Nephron (organoid): ENCODE results near the gene ALPI.
A peak's percentile ranks its signal among the peaks of the same experiment; 100 is the strongest.

Experiments used
- H3K27ac Mint-ChIP-seq, 3 experiments: 2 replicates each; pipeline ENCODE4 v1.8.0; 2020; ENCODE audit warnings: mixed read lengths in 3 of 3, mild to moderate bottlenecking in 2 of 3, moderate library complexity in 1 of 3
- H3K27me3 Mint-ChIP-seq: 2 replicates; pipeline ENCODE4 v1.8.0; 2021; ENCODE audit warnings: low read depth, mild to moderate bottlenecking, moderate library complexity, mixed read lengths
- H3K36me3 Mint-ChIP-seq: 2 replicates; pipeline ENCODE4 v1.8.0; 2020; ENCODE audit warnings: low read depth, mixed read lengths
- H3K4me1 Mint-ChIP-seq: 2 replicates; pipeline ENCODE4 v1.8.0; 2020; ENCODE audit warnings: mixed read lengths
- H3K4me3 Mint-ChIP-seq, 3 experiments: 2 replicates each; pipeline ENCODE4 v1.8.0; 2020; ENCODE audit warnings: mild to moderate bottlenecking in 3 of 3, mixed read lengths in 3 of 3, moderate library complexity in 2 of 3
- H3K9me3 Mint-ChIP-seq: 2 replicates; pipeline ENCODE4 v1.8.0; 2020; ENCODE audit warnings: mixed read lengths
- TF ChIP-seq, protein P1 (sequence below), 3 experiments: fragments of 200-600 bp; sonication (generic); IDR thresholded peaks; one replicate each; pipeline ENCODE4 v1.5.0; 2021; ENCODE audit warnings: antibody characterized with exemption in 3 of 3; ENCODE audit not compliant: unreplicated experiment in 3 of 3

ALPI gene

DNA sequence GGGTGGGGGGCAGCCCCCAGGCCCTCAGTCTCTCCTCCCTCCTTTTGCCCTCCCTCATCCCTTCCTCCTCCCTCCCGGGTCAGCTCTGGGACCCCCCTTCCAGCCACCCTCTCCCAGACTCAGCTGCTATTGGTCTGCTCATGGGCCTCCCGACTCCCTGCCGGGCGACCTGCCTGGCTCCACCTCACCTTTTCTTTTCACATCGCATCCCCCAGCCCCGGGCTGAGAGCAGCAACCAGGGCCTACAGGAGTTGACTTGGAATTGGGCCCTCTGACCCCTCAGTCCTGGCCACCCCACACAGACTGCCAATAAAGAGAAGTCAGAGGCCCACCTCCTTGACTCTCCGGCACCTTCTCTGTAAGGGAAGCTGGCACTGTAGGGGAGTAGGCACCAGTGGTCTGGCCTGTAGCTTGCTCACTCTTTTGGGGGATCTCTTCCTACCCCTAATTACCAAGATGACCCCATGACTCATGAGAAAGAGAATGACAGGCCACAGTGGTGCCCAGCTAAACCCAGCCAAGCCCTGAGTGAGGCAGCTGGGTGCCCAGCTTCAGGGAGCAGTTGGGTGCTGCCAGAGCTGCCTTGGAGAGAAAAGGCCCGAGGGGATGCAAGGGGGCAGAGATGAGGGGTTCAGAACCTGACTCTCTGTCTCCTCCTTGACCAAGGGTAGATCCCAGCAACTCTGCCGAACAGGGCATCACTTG is 33.7 kb downstream of the ALPI start:
- Mint-ChIP-seq H3K27ac (no peak overlapping the region), H3K4me1 (peaks cover 4% of the 10 kb centered on the region)

DNA sequence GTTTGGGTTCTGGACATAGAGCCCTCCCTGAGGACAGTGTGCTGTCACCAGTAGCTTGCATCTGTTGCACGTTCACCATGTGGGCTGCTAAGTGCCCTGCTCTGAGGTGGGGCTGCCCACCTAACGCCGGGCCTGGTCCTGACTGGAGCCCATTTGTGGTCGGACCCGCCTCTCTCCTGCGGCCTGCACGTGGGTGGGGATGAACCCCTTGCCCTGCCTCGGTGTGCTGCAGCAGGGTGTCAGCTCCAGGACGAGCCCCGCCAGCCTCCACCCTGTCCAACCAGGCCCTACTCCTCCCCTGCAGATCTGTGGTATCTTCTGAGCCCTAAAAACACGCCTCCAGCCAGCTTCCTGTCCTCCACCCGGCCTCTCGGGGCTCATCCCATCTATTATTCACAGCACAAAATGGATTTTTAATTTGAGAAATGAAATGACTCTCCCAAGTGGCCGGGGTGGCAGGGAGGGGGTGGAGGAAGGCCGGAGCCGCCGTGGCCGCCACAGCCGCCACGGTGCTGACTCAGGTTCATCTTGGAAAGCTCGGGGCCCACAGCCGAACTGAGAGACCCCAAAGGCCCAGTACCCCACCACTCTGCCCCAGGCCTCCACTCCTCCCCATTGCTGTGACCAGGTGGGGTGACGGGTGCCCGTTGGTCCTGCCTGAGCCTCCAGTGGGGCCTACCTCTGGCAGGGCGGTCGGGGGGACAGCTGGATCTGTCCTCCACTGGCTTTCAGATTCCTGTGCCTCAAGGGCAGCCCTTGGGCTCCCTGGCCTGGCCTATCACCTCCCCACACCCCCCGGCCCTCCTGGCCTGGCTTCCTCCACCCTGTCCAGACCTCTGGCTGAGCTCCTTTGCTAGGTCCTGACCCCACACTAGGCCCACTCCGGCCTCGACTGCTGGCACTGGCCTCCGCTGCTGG is 34.5 kb downstream of the ALPI start:
- peaks cover 4% of the 10 kb centered on the region for H3K4me1 Mint-ChIP-seq

More for the DNA sequence above, 33.7 kb downstream of the ALPI start:
- Mint-ChIP-seq H3K27me3 (peaks cover 73% of the 10 kb centered on the region), H3K4me3 (peak overlapping the region in 1 of 3 experiments; percentile 53), H3K9me3 (no peaks in the 10 kb centered on the region), H3K36me3 (no peaks in the 10 kb centered on the region)
- TF ChIP-seq, protein P1, sequence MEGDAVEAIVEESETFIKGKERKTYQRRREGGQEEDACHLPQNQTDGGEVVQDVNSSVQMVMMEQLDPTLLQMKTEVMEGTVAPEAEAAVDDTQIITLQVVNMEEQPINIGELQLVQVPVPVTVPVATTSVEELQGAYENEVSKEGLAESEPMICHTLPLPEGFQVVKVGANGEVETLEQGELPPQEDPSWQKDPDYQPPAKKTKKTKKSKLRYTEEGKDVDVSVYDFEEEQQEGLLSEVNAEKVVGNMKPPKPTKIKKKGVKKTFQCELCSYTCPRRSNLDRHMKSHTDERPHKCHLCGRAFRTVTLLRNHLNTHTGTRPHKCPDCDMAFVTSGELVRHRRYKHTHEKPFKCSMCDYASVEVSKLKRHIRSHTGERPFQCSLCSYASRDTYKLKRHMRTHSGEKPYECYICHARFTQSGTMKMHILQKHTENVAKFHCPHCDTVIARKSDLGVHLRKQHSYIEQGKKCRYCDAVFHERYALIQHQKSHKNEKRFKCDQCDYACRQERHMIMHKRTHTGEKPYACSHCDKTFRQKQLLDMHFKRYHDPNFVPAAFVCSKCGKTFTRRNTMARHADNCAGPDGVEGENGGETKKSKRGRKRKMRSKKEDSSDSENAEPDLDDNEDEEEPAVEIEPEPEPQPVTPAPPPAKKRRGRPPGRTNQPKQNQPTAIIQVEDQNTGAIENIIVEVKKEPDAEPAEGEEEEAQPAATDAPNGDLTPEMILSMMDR (IDR thresholded peaks at IDR 0.05; ENCODE audit: unreplicated experiment in 3 of 3) = no peak

DNA sequence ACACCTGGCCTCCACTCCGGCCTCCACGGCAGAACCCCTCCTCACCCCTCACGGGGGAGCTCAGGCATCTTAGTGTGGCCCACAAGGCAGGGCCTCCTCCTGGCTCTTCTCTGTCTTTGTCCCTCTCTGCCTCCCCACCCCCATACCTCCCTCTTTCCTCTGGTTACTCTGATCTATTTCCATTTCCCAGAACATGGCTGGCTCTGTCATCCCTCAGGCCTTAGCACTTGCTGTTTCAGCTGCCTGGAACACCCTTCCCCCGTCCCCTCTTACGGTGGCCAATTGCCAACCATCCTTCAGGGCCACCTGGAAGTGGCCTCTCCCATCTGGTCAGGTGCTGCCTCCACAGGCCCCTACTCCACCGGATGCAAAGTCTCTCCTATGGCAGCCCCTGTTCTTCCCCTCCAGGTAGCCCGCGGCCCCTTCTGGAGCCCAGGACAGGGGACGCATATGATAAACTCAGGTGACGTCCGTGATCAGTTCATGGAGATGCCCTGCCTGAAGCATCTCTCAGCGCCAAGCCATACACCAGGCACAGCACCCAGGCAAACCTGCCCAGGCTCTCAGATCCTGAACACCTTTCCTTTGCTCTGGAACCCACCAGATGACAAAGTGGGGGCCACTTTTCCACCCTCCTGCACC is 35.3 kb downstream of the ALPI start:
- Mint-ChIP-seq H3K27ac (no peak overlapping the region), H3K27me3 (peaks cover 65% of the 10 kb centered on the region), H3K36me3 (no peaks in the 10 kb centered on the region), H3K9me3 (no peaks in the 10 kb centered on the region), H3K4me1 (peaks cover 4% of the 10 kb centered on the region), H3K4me3 (peak overlapping the region in 1 of 3 experiments; percentile 42)
- TF ChIP-seq, protein P1 (IDR thresholded peaks at IDR 0.05; ENCODE audit: unreplicated experiment in 3 of 3) = no peak

More for the DNA sequence above, 34.5 kb downstream of the ALPI start:
- no peaks in the 10 kb centered on the region for H3K36me3 Mint-ChIP-seq
- H3K9me3 Mint-ChIP-seq = no peaks in the 10 kb centered on the region
- H3K27me3 Mint-ChIP-seq = peaks cover 68% of the 10 kb centered on the region
- H3K27ac Mint-ChIP-seq = no peak overlapping the region
- TF ChIP-seq, protein P1 (IDR thresholded peaks at IDR 0.05; ENCODE audit: unreplicated experiment in 3 of 3) = no peak
- H3K4me3 Mint-ChIP-seq = no peak overlapping the region

DNA sequence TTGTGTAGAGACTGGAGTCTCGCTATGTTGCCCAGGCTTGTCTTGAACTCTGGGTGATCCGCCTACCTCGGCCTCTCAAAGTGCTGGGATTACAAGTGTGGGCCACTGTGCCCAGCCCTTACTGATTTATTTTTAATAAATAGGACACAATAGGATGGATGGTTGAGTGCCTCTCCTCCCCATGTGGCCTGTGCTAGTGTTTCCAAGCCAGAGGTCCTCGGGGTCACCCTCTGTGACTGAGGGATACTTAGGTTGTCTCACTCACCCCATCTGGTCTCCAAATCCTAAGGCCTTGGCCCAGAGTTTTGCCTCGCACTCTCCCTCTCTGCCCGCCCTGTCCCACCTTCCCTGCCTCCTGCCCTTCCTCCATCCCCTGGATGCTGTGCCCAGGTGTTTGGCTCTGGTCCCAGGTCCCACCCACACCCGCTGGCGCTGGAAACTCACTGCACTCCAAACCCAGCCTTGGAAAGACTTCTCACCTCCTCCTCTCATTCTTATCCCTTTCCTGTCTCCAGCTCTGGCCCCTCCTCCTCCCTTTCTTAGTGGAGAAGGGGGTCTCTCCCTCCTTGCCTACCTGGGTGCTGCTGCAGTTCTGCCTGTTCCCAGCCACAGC is 36.4 kb downstream of the ALPI start:
- Mint-ChIP-seq H3K4me1 (peaks cover 4% of the 10 kb centered on the region), H3K9me3 (no peaks in the 10 kb centered on the region), H3K4me3 (no peak overlapping the region), H3K27me3 (peaks cover 59% of the 10 kb centered on the region), H3K36me3 (no peaks in the 10 kb centered on the region), H3K27ac (no peak overlapping the region)
- TF ChIP-seq, protein P1 (IDR thresholded peaks at IDR 0.05; ENCODE audit: unreplicated experiment in 3 of 3) = no peak

DNA sequence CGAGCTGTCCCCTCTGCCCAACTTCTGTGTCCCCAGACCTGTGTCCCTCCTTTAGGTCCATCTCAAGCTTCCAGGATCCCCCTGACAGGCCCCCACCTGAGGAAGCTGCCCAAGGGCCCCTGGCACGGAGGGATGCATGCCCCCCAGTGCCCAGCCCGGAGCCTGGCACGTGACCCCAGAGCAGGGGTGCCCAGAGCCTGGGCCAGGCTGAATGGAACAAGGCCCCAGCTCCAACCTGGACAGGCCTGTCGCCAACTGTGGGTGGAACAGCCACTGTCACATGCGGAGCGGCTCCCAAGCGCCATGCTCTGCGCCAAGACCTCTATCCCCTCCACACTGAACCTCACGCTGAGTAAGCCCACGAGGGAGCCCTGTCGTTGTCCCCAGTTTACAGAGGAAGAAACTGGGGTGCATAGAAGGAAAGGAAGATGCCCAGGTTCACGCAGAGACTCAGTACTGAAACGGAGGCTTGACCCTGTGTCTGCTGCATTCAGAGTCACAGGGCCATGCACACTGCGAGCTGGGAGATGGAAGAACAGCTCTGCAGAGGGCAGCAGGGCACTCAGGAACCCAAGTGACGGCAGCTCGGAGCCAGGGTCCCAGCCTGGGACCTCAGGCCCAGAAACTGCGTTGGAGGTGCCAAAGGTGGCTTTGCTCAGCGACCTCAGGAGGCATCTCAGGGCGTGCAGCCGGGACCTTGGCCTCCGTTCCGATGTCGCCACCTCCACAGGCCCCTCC is 37.2 kb downstream of the ALPI start:
- TF ChIP-seq, protein P1 (IDR thresholded peaks at IDR 0.05; ENCODE audit: unreplicated experiment in 3 of 3) = no peak
- Mint-ChIP-seq H3K9me3 (no peaks in the 10 kb centered on the region), H3K27ac (no peak overlapping the region), H3K4me1 (peaks cover 4% of the 10 kb centered on the region), H3K36me3 (no peaks in the 10 kb centered on the region), H3K27me3 (peaks cover 61% of the 10 kb centered on the region), H3K4me3 (no peak overlapping the region)
